SK-N-SH treated with all-trans-retinoic acid at 6 μM for 48 hours (cell line): Measurements from ENCODE around the gene UBALD2.

Source experiments
- ATAC-seq: fragments of 200-7000 bp; cut with Tn5 transposase; 3 replicates; pipeline ENCODE4 v1.9.1; 2020; ENCODE audit warnings: mild to moderate bottlenecking, moderate library complexity
- ARNTL ChIP-seq: fragments of 450-650 bp; formaldehyde crosslinking; IDR thresholded peaks from 2 replicates; pipeline ENCODE4 v1.5.0; 2020; ENCODE audit warnings: low read depth, mild to moderate bottlenecking, moderate library complexity, borderline replicate concordance
- BACH2 ChIP-seq: fragments of 250-450 bp; sonication (Bioruptor Pico); IDR thresholded peaks from 2 replicates; pipeline ENCODE4 v1.9.0; 2021; ENCODE audit warnings: mild to moderate bottlenecking, borderline replicate concordance
- CREB5 ChIP-seq: fragments of 250-450 bp; sonication (Bioruptor Pico); IDR thresholded peaks from 2 replicates; pipeline ENCODE4 v1.5.1; 2020; ENCODE audit warnings: low read depth, mild to moderate bottlenecking, moderate library complexity
- CSDC2 ChIP-seq: fragments of 250-450 bp; sonication (Bioruptor Pico); IDR thresholded peaks from 2 replicates; pipeline ENCODE4 v1.5.0; 2020; ENCODE audit warnings: mild to moderate bottlenecking, moderate library complexity
- CSRNP3 ChIP-seq: fragments of 250-450 bp; sonication (Bioruptor Pico); IDR thresholded peaks from 2 replicates; pipeline ENCODE4 v1.5.1; 2021; ENCODE audit warnings: mild to moderate bottlenecking, moderate library complexity
- ESRRG ChIP-seq: fragments of 250-450 bp; sonication (Bioruptor Pico); IDR thresholded peaks from 2 replicates; pipeline ENCODE4 v1.6.1; 2021; ENCODE audit warnings: mild to moderate bottlenecking
- ISL1 ChIP-seq: fragments of 250-450 bp; sonication (Bioruptor Pico); IDR thresholded peaks from 2 replicates; pipeline ENCODE4 v2.1.2; 2022; ENCODE audit warnings: mild to moderate bottlenecking, moderate library complexity
- OSR1 ChIP-seq: fragments of 250-450 bp; sonication (Bioruptor Pico); IDR thresholded peaks from 2 replicates; pipeline ENCODE4 v1.8.0; 2022; ENCODE audit warnings: moderate library complexity, mild to moderate bottlenecking, inconsistent platforms
- PPARA ChIP-seq: fragments of 250-450 bp; sonication (Bioruptor Pico); IDR thresholded peaks from 2 replicates; pipeline ENCODE4 v1.5.0; 2020; ENCODE audit warnings: mild to moderate bottlenecking, borderline replicate concordance
- RARB ChIP-seq: fragments of 250-450 bp; sonication (Bioruptor Pico); IDR thresholded peaks from 2 replicates; pipeline ENCODE4 v1.8.0; 2021; ENCODE audit warnings: mild to moderate bottlenecking, moderate library complexity
- SNAI2 ChIP-seq: fragments of 250-450 bp; sonication (Bioruptor Pico); IDR thresholded peaks from 2 replicates; pipeline ENCODE4 v1.5.0; 2020; ENCODE audit warnings: mild to moderate bottlenecking, moderate library complexity
- TCF4 ChIP-seq: fragments of 250-450 bp; sonication (Bioruptor Pico); IDR thresholded peaks from 2 replicates; pipeline ENCODE4 v1.8.0; 2021; ENCODE audit warnings: mild to moderate bottlenecking, moderate library complexity, borderline replicate concordance
- TOX ChIP-seq: fragments of 250-450 bp; sonication (Bioruptor Pico); IDR thresholded peaks from 2 replicates; pipeline ENCODE4 v1.8.0; 2021; ENCODE audit warnings: mild to moderate bottlenecking, moderate library complexity, borderline replicate concordance
- TSHZ2 ChIP-seq: fragments of 250-450 bp; sonication (Bioruptor Pico); IDR thresholded peaks from 2 replicates; pipeline ENCODE4 v1.5.0; 2020; ENCODE audit warnings: mild to moderate bottlenecking, moderate library complexity
- ZC3H10 ChIP-seq: fragments of 250-450 bp; sonication (Bioruptor Pico); IDR thresholded peaks from 2 replicates; pipeline ENCODE4 v1.5.1; 2021; ENCODE audit warnings: mild to moderate bottlenecking, moderate library complexity
- ZFP3 ChIP-seq: fragments of 250-450 bp; sonication (Bioruptor Pico); IDR thresholded peaks from 2 replicates; pipeline ENCODE4 v1.5.0; 2020; ENCODE audit warnings: mild to moderate bottlenecking, moderate library complexity
- ZFP30 ChIP-seq: fragments of 450-650 bp; formaldehyde crosslinking; IDR thresholded peaks from 2 replicates; pipeline ENCODE4 v1.5.0; 2022; ENCODE audit warnings: mild to moderate bottlenecking, moderate library complexity
- ZNF565 ChIP-seq: fragments of 450-650 bp; formaldehyde crosslinking; conservative IDR thresholded peaks from 2 replicates; pipeline ENCODE4 v1.5.0; 2020; ENCODE audit warnings: low read depth, mild to moderate bottlenecking, moderate library complexity
- ZNF70 ChIP-seq: fragments of 450-650 bp; formaldehyde crosslinking; IDR thresholded peaks from 2 replicates; pipeline ENCODE4 v1.5.0; 2020; ENCODE audit warnings: mild to moderate bottlenecking, moderate library complexity
- ZNF8 ChIP-seq: fragments of 450-650 bp; formaldehyde crosslinking; IDR thresholded peaks from 2 replicates; pipeline ENCODE4 v1.5.0; 2020; ENCODE audit warnings: mild to moderate bottlenecking, moderate library complexity
- TF ChIP-seq, protein P1 (sequence below): fragments of 250-450 bp; sonication (Bioruptor Pico); IDR thresholded peaks from 2 replicates; pipeline ENCODE4 v1.8.0; 2021; ENCODE audit warnings: low read depth, mild to moderate bottlenecking, moderate library complexity, borderline replicate concordance
- TF ChIP-seq, protein P2 (sequence below): fragments of 250-450 bp; sonication (Bioruptor Pico); IDR thresholded peaks from 2 replicates; pipeline ENCODE4 v1.8.0; 2020; ENCODE audit warnings: mild to moderate bottlenecking, moderate library complexity, borderline replicate concordance

Gene UBALD2

DNA sequence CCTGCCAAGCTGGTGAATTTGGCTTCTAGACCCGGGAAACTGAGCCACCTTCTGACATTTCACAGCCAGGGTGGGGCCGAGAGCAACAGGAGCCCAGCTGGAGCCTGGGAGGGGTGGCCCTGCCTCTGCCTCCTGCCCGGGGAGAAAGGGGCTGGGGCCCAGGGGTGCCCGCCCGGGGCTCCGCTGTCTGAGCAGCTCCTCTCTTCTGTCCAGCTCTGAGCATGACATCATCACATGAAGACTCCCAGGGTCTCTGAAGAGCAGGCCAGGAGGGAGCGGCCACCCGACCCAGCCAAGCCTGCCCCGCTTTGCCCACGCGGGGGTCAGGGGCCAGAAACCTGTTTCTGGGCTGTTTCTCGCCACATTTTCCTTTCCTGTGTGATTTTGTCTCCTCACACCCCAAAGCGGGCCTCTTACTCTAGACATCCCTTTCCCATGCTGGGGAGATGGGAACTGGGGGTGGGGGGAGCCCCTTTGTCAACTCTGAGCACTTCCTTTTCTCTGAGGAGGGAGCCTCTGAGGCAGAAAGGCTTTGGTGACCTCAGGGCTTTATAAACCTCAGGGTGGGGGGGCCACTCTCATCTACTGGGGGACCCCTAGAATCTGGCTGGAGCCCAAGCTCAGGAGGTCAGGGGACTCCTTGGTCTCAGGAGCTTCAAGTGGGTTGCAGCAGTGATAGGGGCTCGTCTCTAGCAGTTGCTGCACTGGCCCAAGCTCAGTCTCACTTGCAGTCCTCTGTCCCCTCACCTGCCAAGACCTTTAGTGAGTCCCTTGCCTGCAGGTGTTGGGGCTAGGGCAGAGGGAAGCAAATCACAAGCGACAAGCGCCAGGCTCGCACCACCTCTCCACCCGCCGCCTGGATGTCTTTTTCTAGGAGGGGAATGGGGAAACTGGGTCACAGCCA, 7.6 kb downstream of the UBALD2 start:
- no peak for TF ChIP-seq TOX (CRISPR knock-in tag)
- TF ChIP-seq ISL1 (CRISPR knock-in tag): no peak
- no peak for TF ChIP-seq PPARA (CRISPR knock-in tag)
- TF ChIP-seq ZNF70 (CRISPR knock-in tag): no peak
- no peak for TF ChIP-seq ZFP3 (CRISPR knock-in tag)
- TF ChIP-seq ZNF8 (CRISPR knock-in tag): no peak
- TF ChIP-seq, protein P1, sequence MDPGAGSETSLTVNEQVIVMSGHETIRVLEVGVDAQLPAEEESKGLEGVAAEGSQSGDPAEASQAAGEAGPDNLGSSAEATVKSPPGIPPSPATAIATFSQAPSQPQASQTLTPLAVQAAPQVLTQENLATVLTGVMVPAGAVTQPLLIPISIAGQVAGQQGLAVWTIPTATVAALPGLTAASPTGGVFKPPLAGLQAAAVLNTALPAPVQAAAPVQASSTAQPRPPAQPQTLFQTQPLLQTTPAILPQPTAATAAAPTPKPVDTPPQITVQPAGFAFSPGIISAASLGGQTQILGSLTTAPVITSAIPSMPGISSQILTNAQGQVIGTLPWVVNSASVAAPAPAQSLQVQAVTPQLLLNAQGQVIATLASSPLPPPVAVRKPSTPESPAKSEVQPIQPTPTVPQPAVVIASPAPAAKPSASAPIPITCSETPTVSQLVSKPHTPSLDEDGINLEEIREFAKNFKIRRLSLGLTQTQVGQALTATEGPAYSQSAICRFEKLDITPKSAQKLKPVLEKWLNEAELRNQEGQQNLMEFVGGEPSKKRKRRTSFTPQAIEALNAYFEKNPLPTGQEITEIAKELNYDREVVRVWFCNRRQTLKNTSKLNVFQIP (CRISPR knock-in tag): no peak
- TF ChIP-seq CREB5: no peak
- TF ChIP-seq TSHZ2 (CRISPR knock-in tag): no peak
- TF ChIP-seq OSR1 (CRISPR knock-in tag): no peak
- TF ChIP-seq SNAI2 (CRISPR knock-in tag): no peak
- TF ChIP-seq, protein P2, sequence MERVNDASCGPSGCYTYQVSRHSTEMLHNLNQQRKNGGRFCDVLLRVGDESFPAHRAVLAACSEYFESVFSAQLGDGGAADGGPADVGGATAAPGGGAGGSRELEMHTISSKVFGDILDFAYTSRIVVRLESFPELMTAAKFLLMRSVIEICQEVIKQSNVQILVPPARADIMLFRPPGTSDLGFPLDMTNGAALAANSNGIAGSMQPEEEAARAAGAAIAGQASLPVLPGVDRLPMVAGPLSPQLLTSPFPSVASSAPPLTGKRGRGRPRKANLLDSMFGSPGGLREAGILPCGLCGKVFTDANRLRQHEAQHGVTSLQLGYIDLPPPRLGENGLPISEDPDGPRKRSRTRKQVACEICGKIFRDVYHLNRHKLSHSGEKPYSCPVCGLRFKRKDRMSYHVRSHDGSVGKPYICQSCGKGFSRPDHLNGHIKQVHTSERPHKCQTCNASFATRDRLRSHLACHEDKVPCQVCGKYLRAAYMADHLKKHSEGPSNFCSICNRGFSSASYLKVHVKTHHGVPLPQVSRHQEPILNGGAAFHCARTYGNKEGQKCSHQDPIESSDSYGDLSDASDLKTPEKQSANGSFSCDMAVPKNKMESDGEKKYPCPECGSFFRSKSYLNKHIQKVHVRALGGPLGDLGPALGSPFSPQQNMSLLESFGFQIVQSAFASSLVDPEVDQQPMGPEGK (CRISPR knock-in tag): no peak
- TF ChIP-seq TCF4: no peak
- no peak for TF ChIP-seq ZC3H10 (CRISPR knock-in tag)
- TF ChIP-seq ARNTL (CRISPR knock-in tag): no peak
- TF ChIP-seq CSDC2 (CRISPR knock-in tag): no peak
- TF ChIP-seq ZNF565 (CRISPR knock-in tag): no peak
- ATAC-seq: no peak; the same call in 2 of the 3 replicates

DNA sequence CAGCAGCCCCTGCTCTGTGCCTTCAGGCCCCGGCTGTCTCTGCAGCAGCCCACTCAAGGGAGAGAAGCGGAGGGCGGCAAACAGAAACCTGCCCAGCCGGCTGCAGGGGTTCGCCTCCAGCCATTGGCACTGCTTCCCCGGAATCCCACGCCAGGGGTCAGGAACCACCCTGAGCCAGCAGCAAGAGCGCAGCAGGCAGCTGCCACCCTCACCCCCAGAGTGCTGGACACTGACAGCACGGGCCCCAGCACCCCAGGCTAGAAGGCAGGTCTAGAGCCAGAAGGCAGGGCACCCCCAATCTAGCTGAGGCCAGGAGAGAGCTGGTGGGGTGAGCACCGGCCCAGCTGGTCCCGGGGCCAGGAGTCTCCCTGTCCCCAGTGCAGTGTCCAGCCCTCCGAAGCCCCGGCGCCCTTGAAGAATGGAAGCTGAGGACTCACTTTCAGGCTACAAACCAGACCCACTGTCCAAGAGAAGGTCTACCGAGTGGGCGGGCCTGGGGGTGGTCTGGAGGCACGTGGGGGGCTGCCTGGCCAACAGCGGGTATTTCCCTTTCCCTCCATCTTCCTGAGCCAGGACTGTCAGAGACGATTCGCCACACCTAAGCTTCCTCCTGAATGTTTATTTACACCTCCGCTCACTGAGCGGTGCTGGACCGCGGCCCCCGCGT, 8.4 kb downstream of the UBALD2 start:
- peak; percentile 9; the same call in 2 of the 3 replicates for ATAC-seq
- TF ChIP-seq ISL1 (CRISPR knock-in tag) (no peak), CSRNP3 (CRISPR knock-in tag) (no peak), CREB5 (no peak), OSR1 (CRISPR knock-in tag) (no peak), ESRRG (CRISPR knock-in tag) (no peak), SNAI2 (CRISPR knock-in tag) (no peak), RARB (CRISPR knock-in tag) (no peak), CSDC2 (CRISPR knock-in tag) (no peak), ZFP30 (CRISPR knock-in tag) (no peak), ZNF70 (CRISPR knock-in tag) (no peak), PPARA (CRISPR knock-in tag) (no peak), BACH2 (CRISPR knock-in tag) (no peak), ZC3H10 (CRISPR knock-in tag) (no peak), ZNF565 (CRISPR knock-in tag) (no peak), TOX (CRISPR knock-in tag) (no peak), ZNF8 (CRISPR knock-in tag) (no peak), ARNTL (CRISPR knock-in tag) (no peak)
- TF ChIP-seq, protein P2 (CRISPR knock-in tag): no peak
- TF ChIP-seq, protein P1 (CRISPR knock-in tag): no peak
